ENCODE data around the gene SETD4.

Gene SETD4

DNA sequence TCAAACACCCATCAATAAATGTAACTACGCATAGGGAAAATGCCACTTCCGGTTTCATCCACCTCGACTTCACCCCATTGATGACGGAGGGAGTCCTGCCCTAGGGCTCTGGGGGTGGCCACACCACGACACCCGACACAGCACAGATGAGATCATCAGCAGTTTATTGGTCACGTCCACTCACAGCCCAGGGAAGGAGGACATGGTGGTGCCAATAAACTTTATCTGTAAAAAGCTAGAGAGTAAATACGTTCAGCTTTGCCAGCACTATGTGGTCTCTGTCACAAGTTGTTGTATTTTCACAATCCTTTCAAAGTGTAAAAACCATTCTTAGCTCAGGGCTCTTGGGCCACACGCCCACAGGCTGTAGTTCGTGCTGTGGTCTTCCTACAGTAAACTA lies 16.3 kb downstream of the SETD4 start:
- H3K27ac ChIP-seq = no peak overlapping the region

DNA sequence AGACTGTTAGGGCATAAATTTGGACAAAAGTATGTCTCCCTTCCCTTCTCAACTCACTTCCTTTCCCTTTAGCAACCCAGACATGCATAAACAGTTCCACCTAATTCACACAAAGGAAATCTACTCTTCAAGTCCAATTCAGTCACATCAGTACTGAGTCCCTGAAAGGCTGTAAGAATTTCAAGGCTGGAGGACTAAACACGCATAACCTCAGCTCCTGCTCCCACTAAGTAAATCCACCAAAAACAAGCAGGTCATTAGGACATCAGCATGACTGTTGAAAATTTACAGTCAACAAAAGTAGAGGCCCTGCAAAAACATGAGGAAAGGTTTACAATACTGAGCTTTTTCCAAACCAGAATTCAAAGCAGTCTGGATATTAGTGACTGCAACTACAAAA lies 18.4 kb downstream of the SETD4 start:
- H3K9ac ChIP-seq = no peak overlapping the region
- no peak overlapping the region for H3K4me2 ChIP-seq
- no peaks in the 10 kb centered on the region for H3K27me3 ChIP-seq
- peaks cover 0 to 28% (median 11%) of the 10 kb centered on the region in 11 experiments; a peak in 8 of 22 replicates for H4K20me1 ChIP-seq
- TF ChIP-seq Cebpa-rat (IDR thresholded peaks at IDR 0.05) = no peak
- H3K36me3 ChIP-seq = peaks cover 92 to 100% (median 97%) of the 10 kb centered on the region in 11 experiments
- H3K4me1 ChIP-seq = peaks cover 0 to 10% (median 0%) of the 10 kb centered on the region in 10 experiments; a peak in 3 of 20 replicates
- H3K4me3 ChIP-seq = no peak overlapping the region
- H3K27ac ChIP-seq = no peak overlapping the region
- no peaks in the 10 kb centered on the region for H3K9me3 ChIP-seq (replicated peaks in 1 of 11)

More for the DNA sequence above, 16.3 kb downstream of the SETD4 start:
- no peaks in the 10 kb centered on the region for H3K9me3 ChIP-seq (replicated peaks in 1 of 11)
- H3K36me3 ChIP-seq = peaks cover 89 to 98% (median 96%) of the 10 kb centered on the region in 11 experiments
- H3K4me2 ChIP-seq = no peak overlapping the region
- no peak overlapping the region for H3K4me3 ChIP-seq
- H4K20me1 ChIP-seq = peaks cover 0 to 21% (median 10%) of the 10 kb centered on the region in 11 experiments; a peak in 8 of 22 replicates
- peaks cover 0 to 10% (median 0%) of the 10 kb centered on the region in 10 experiments; a peak in 3 of 20 replicates for H3K4me1 ChIP-seq
- no peak overlapping the region for H3K9ac ChIP-seq
- no peak for TF ChIP-seq Cebpa-rat (IDR thresholded peaks at IDR 0.05)
- H3K27me3 ChIP-seq = no peaks in the 10 kb centered on the region

DNA sequence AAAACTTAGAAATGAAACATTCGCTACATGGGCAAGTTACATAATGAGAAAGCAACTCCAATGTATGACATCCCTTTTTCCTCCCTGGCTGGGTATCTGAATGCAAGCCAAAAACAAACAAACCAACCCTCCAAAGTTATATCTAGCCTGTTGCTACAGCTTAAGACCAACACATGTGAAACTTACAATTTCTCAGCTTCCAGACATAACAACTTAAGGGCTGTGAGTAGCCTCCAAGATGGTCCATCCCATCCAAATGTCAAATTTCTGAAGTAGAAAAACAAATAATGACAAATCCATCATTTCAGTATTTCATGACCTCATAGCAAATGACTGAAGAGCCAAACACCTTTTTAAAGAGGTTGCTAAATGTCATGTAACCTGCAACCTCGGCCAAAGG lies 19.9 kb downstream of the SETD4 start:
- Histone ChIP-seq H3K9ac (no peak overlapping the region), H3K27ac (no peak overlapping the region), H3K27me3 (no peaks in the 10 kb centered on the region), H3K4me3 (no peak overlapping the region), H3K4me2 (no peak overlapping the region), H3K36me3 (peaks cover 92 to 100% (median 97%) of the 10 kb centered on the region in 11 experiments), H3K4me1 (no peaks in the 10 kb centered on the region), H3K9me3 (replicated peaks in 1 of 11) (no peaks in the 10 kb centered on the region), H4K20me1 (peaks cover 0 to 23% (median 9%) of the 10 kb centered on the region in 11 experiments; a peak in 8 of 22 replicates)
- no peak for TF ChIP-seq Cebpa-rat (IDR thresholded peaks at IDR 0.05)

DNA sequence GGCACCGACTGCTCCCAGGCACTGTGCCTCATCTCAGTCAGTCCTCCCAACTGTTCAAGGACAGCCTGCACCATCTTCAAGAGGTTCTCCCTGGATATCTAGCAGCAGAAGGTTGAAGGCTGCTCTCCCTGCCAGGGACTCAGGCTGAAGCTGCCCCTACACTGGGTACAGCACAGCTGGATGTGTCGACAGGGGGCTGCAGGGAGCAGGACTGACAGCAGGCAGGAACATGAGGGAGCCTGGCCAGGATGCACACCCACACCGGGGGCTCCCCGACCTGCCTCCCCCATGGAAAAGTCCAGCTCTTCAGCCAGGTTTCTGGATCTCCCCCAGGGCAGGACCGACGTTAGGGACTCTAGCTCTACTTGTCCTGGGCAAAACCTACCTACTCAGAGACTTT lies 20.5 kb downstream of the SETD4 start:
- no peak for TF ChIP-seq Cebpa-rat (IDR thresholded peaks at IDR 0.05)
- H3K9ac ChIP-seq = no peak overlapping the region
- no peak overlapping the region for H3K4me3 ChIP-seq
- no peaks in the 10 kb centered on the region for H3K9me3 ChIP-seq (replicated peaks in 1 of 11)
- H3K36me3 ChIP-seq = peaks cover 92 to 100% (median 97%) of the 10 kb centered on the region in 11 experiments
- peaks cover 0 to 20% (median 7%) of the 10 kb centered on the region in 11 experiments; a peak in 7 of 22 replicates for H4K20me1 ChIP-seq
- no peak overlapping the region for H3K27ac ChIP-seq
- no peaks in the 10 kb centered on the region for H3K4me1 ChIP-seq
- no peak overlapping the region for H3K4me2 ChIP-seq
- no peaks in the 10 kb centered on the region for H3K27me3 ChIP-seq

DNA sequence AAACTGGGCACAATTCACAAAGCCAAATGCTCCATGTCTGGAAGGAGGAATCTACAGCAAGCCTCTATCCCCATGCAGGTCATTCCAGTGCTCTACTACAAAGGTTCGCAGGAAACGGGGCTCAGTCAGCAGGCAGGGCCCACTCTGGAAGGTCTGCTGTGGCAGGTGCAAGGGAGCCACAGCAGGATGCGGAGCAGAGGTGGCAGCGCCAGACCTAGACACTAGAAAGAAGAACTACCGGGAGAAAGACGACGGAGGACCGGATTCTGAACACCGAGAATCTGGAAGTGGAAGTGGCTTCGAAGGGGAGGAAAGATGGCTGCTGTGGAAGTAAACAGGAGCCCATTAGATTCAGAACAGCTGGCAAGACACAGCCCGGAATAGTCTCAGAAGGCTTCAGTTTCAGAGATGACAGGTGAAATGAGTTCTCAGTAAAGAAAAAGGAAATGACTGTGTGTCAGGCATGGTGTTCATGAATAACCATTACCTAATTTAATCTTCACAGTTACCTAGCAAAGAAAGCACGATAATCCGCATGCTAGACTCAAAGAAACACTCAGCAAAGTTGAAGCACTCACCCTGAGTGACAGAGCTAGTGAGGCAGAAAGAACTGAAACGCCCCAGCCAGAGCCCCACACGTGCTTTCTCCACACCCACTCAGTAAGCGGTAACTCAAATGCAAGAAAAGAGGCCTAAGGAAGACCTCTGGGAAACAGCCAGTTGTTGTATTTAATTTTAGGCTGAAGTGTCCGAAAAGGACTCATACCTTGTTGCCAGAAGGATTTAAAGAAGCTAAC lies 21.4 kb downstream of the SETD4 start:
- H3K9ac ChIP-seq = no peak overlapping the region
- H3K4me3 ChIP-seq = no peak overlapping the region
- H3K36me3 ChIP-seq = peaks cover 88 to 100% (median 96%) of the 10 kb centered on the region in 11 experiments

DNA sequence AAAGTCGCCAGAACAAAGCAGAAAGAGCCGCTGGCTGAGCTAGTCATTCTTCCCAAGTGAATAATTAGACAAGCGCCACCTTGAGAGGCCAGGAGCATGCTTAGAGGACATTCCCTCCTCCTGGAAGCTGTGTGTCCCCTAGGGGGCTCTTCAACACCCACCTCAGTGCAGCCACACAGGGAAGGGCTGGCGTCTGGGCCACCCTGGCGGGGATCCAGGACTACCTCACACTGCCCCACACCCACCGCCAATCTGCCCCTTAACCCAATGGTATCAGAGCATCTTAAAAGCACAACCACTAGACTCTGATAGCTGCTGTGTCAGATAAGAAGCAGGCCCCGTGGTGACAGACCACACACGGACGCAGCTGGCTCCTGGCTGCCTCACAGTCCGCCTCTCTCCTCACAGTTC lies 24.9 kb downstream of the SETD4 start:
- Histone ChIP-seq H3K4me1 (no peaks in the 10 kb centered on the region), H3K27me3 (no peaks in the 10 kb centered on the region), H3K27ac (no peak overlapping the region), H3K9me3 (replicated peaks in 1 of 11) (no peaks in the 10 kb centered on the region), H3K9ac (no peak overlapping the region), H3K4me2 (no peak overlapping the region), H4K20me1 (peaks cover 0 to 13% (median 7%) of the 10 kb centered on the region in 11 experiments; a peak in 6 of 22 replicates), H3K4me3 (no peak overlapping the region), H3K36me3 (peaks cover 54 to 71% (median 64%) of the 10 kb centered on the region in 11 experiments)
- TF ChIP-seq Cebpa-rat (IDR thresholded peaks at IDR 0.05) = no peak

More for the DNA sequence above, 21.4 kb downstream of the SETD4 start:
- peaks cover 0 to 11% (median 7%) of the 10 kb centered on the region in 11 experiments; a peak in 7 of 22 replicates for H4K20me1 ChIP-seq
- no peak for TF ChIP-seq Cebpa-rat (IDR thresholded peaks at IDR 0.05)
- no peaks in the 10 kb centered on the region for H3K4me1 ChIP-seq
- H3K27me3 ChIP-seq = no peaks in the 10 kb centered on the region
- H3K27ac ChIP-seq = no peak overlapping the region
- no peak overlapping the region for H3K4me2 ChIP-seq
- H3K9me3 ChIP-seq (replicated peaks in 1 of 11) = no peaks in the 10 kb centered on the region

DNA sequence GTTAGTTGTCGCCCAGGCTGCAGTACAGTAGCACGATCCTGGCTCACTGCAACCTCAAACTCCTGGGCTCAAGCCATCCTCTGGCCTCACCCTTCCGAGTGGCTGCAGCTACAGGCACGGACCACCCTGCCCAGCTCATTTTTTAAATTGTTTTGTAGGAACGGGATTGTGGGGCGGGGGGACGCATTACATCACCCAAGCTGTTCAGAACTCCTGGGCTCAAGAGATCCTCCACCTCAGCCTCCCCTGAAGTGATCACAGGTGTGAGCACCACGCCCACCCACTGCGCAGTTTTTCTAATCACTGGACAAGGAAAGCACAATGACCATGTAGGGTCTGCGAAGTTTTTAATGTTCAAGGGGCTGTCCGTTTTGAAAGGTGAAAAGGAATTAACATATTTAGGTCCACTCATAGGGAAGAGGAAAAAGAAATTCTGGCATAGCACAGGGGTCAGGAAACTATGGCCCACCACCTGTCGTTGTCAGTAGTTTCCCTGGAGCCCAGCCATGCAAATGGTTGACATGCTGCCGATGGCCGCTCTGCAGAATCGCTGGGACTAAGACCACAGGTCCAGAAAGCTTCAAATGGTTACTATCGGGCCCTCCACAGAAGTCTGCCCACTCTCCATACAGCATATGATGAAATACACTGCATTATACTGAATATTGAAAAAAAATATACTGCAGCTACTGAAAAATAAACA lies 26.0 kb downstream of the SETD4 start:
- no peak overlapping the region for H3K4me3 ChIP-seq
- peaks cover 0 to 15% (median 6%) of the 10 kb centered on the region in 11 experiments; a peak in 6 of 22 replicates for H4K20me1 ChIP-seq
- H3K4me2 ChIP-seq = no peak overlapping the region
- H3K9me3 ChIP-seq (replicated peaks in 1 of 11) = no peaks in the 10 kb centered on the region
- H3K27ac ChIP-seq = no peak overlapping the region
- no peak for TF ChIP-seq Cebpa-rat (IDR thresholded peaks at IDR 0.05)
- H3K9ac ChIP-seq = no peak overlapping the region
- peaks cover 44 to 60% (median 54%) of the 10 kb centered on the region in 11 experiments for H3K36me3 ChIP-seq
- H3K4me1 ChIP-seq = no peaks in the 10 kb centered on the region
- no peaks in the 10 kb centered on the region for H3K27me3 ChIP-seq

DNA sequence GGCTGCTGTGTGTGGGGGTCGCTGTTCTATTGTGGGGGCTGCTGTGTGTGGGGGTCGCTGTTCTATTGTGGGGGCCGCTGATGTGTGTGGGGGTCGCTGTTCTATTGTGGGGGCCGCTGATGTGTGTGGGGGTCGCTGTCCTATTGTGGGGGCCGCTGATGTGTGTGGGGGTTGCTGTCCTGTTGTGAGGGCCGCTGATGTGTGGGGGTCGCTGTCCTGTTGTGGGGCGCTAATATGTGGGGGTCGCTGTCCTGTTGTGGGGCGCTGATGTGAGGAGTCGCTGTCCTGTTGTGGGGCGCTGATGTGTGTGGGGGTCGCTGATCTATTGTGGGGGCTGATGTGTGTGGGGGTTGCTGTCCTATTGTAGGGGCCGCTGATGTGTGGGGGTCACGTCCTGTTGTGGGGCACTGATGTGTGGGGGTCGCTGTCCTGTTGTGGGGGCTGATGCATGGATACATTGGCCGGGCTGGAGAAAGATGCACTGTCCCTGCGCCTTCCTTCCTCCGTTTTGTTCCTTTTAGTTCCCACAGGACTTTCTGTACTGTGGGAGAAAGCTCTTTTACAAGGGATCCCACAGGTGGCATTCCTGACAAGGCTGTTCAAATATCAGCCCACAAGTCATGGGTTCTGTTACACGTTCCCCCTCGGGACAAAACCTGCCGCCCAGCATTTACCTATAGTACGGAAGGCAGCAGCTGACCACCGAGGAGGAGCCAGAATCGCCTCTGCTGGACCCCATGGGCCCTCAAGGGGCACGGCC lies 27.5 kb downstream of the SETD4 start:
- H3K27ac ChIP-seq = no peak overlapping the region
- peaks cover 0 to 22% (median 0%) of the 10 kb centered on the region in 11 experiments; a peak in 3 of 22 replicates for H4K20me1 ChIP-seq
- H3K27me3 ChIP-seq = no peaks in the 10 kb centered on the region
- H3K4me2 ChIP-seq = no peak overlapping the region
- peaks cover 0 to 3% (median 0%) of the 10 kb centered on the region in 10 experiments; a peak in 1 of 20 replicates for H3K4me1 ChIP-seq
- TF ChIP-seq Cebpa-rat (IDR thresholded peaks at IDR 0.05) = no peak
- no peaks in the 10 kb centered on the region for H3K9me3 ChIP-seq (replicated peaks in 1 of 11)
- H3K4me3 ChIP-seq = no peak overlapping the region
- H3K9ac ChIP-seq = no peak overlapping the region
- peaks cover 28 to 45% (median 39%) of the 10 kb centered on the region in 11 experiments for H3K36me3 ChIP-seq

All from BLaER1 treated with 17β-estradiol and CSF1 and Interleukin-3, amounts not matched to agents 10 nM and 100 nM (cell line).